Adrenal gland (tissue), 12 donors: ENCODE measurements around the gene GNB1L. TPM values are rescaled to one million over a fixed set of nuclear protein-coding genes. Genes with fewer than 3 reads are reported as not detected.

ENCODE experiments used
- DNase-seq, 7 donors: peaks; one replicate each; pipeline ENCODE4 v3.0.0-alpha.2; 2019 to 2020
- H3K27ac ChIP-seq, 5 donors: fragments of 200-600 bp; sonication (generic) in 4 of 5; 1 replicate in 3 of 5; 2 replicates in 2 of 5; pipeline versions ENCODE4 v1.5.1 to v1.8.0; 2016 to 2020; ENCODE audit warnings: mild to moderate bottlenecking in 1 of 5
- H3K27me3 ChIP-seq: fragments of 200-600 bp; 2 replicates; pipeline ENCODE4 v1.8.0; 2021
- H3K36me3 ChIP-seq, 2 donors: fragments of 200-600 bp; replicated peaks in 1 of 2; 1 replicate in 1 of 2; 2 replicates in 1 of 2; pipeline versions ENCODE4 v1.5.1 to v1.8.0; 2018 to 2022
- H3K4me1 ChIP-seq, 2 donors: fragments of 200-600 bp; replicated peaks in 1 of 2; 1 replicate in 1 of 2; 2 replicates in 1 of 2; pipeline versions ENCODE4 v1.5.1 to v1.8.0; 2018 to 2021
- H3K4me3 ChIP-seq, 4 donors: fragments of 200-600 bp; sonication (generic) in 3 of 4; one replicate each; pipeline ENCODE4 v1.5.1; 2016 to 2018
- H3K9me3 ChIP-seq, 3 donors: fragments of 200-600 bp; sonication (generic) in 1 of 3; replicated peaks in 1 of 3; 1 replicate in 2 of 3; 2 replicates in 1 of 3; pipeline versions ENCODE4 v1.5.1 to v1.8.0; 2016 to 2021
- CTCF ChIP-seq, 6 experiments: fragments of 450-650 bp in 4 of 6; fragments of 200-600 bp in 2 of 6; sonication (generic) in 1 of 6; IDR thresholded peaks; 1 replicate in 5 of 6; 2 replicates in 1 of 6; pipeline versions ENCODE4 v1.5.1 to v1.8.0; 2016 to 2021; ENCODE audit warnings: antibody characterized with exemption in 6 of 6, mild to moderate bottlenecking in 2 of 6, moderate library complexity in 1 of 6
- POLR2A ChIP-seq, 2 donors: fragments of 450-650 bp; IDR thresholded peaks; one replicate each; pipeline ENCODE4 v1.6.1; 2017; ENCODE audit warnings: antibody characterized with exemption in 2 of 2, mild to moderate bottlenecking in 2 of 2, moderate library complexity in 1 of 2
- WGBS, 4 donors: extraction: QIAGEN DNeasy Blood & Tissue Kit in 2 of 4; methylation state at CpG; one replicate each; pipeline versions ENCODE4 v1.1.5 to v1.1.7; 2013 to 2017; 5-methylcytosine and 5-hydroxymethylcytosine counted together
- intact Hi-C, 2 donors: fragments of 100-400 bp; cut with DNase I; formaldehyde crosslinking; loops; one replicate each; pipeline versions ENCODE4 v1.14.1 to v1.15.0; 2022 to 2023
- polyA plus RNA-seq, 3 donors: library from polyadenylated mRNA; stranded (reverse); fragments of 200-250 nt in 2 of 3; fragments of 350-450 nt in 1 of 3; fragmentation: Illumina TruSeq in 1 of 3; extraction: RNeasy Lipid Tissue Mini Kit (QIAGEN cat#74804) in 1 of 3; gene quantifications; one replicate each; pipeline ENCODE4 v1.2.3, GENCODE V29; 2013 to 2014
- total RNA-seq, 9 donors: library from RNA; depleted of rRNA in 4 of 9; stranded (reverse); fragments of >200 nt in 4 of 9; fragments of 120-200 nt in 1 of 9; fragmentation: NEBNext Ultra II Directional in 1 of 9; extraction: Animal tissue kit (Norgen Biotek cat#: 25700) in 1 of 9; gene quantifications; one replicate each; pipeline versions ENCODE4 v1.1.0 to v1.2.4, GENCODE V29; 2013 to 2023
- donor health status: healthy with polysubstance abuse.
- donor health status: Bipolar disorder and iron deficiency.
- donor health status: DM: yes; HTN: yes; CAD: no.
- donor health status: DM: no; HTN: no; CAD: no.
- donor health status: DM: no; HTN: no; CAD: no.
- donor health status: DM: yes; HTN: yes; CAD: no.

Gene GNB1L
- total and polyA plus RNA-seq, 12 donors = 0.26 to 6.6 (median 4.2) TPM; not detected in 1

- H3K4me3 ChIP-seq = no peak overlapping the region
- no peak overlapping the region for H3K27ac ChIP-seq
- intact Hi-C loops = no loop called here
- no peaks in the 10 kb centered on the region for H3K27me3 ChIP-seq
- no peaks in the 10 kb centered on the region for H3K9me3 ChIP-seq
- 60 to 83% (median 71%) methylated on average over 6 to 12 of the region's 12 CpGs; no CpG with 5 or more reads in 1 of the 4 donors for WGBS, 4 donors
- TF ChIP-seq CTCF (IDR thresholded peaks at IDR 0.05) = no peak
- no peak for TF ChIP-seq POLR2A (IDR thresholded peaks at IDR 0.05)
- DNase-seq = no peak
- H3K4me1 ChIP-seq = no peaks in the 10 kb centered on the region
- no peaks in the 10 kb centered on the region for H3K36me3 ChIP-seq
Observed at GRCh38 chr22:19747551-19747950, 107.1 kb downstream of the GNB1L start.

- no peak for DNase-seq
- Histone ChIP-seq H3K27me3 (no peaks in the 10 kb centered on the region), H3K27ac (no peak overlapping the region), H3K9me3 (no peaks in the 10 kb centered on the region), H3K36me3 (no peaks in the 10 kb centered on the region), H3K4me1 (no peaks in the 10 kb centered on the region), H3K4me3 (no peak overlapping the region)
- 80 to 90% (median 81%) methylated on average over 1 to 13 of the region's 13 CpGs for WGBS, 4 donors
- intact Hi-C loops = no loop called here
- TF ChIP-seq POLR2A (IDR thresholded peaks at IDR 0.05) (no peak), CTCF (IDR thresholded peaks at IDR 0.05) (no peak)
Observed at GRCh38 chr22:19746726-19747125, 107.9 kb downstream of the GNB1L start.

GRCh38 chr22:19745155-19746101, 109.2 kb downstream of the GNB1L start:
- TF ChIP-seq POLR2A (IDR thresholded peaks at IDR 0.05) (no peak), CTCF (IDR thresholded peaks at IDR 0.05) (no peak)
- Histone ChIP-seq H3K27ac (no peak overlapping the region), H3K36me3 (no peaks in the 10 kb centered on the region), H3K4me1 (no peaks in the 10 kb centered on the region), H3K9me3 (no peaks in the 10 kb centered on the region), H3K27me3 (no peaks in the 10 kb centered on the region), H3K4me3 (no peak overlapping the region)
- no peak for DNase-seq
- intact Hi-C loops = no loop called here
- 59 to 83% (median 79%) methylated on average over 2 to 24 of the region's 24 CpGs for WGBS, 4 donors

- no peaks in the 10 kb centered on the region for H3K27me3 ChIP-seq
- TF ChIP-seq CTCF (IDR thresholded peaks at IDR 0.05) = no peak
- no peak for TF ChIP-seq POLR2A (IDR thresholded peaks at IDR 0.05)
- no peaks in the 10 kb centered on the region for H3K36me3 ChIP-seq
- intact Hi-C loops = no loop called here
- no peak overlapping the region for H3K4me3 ChIP-seq
- WGBS, 4 donors = 83 to 87% (median 84%) methylated on average over 10 to 13 of the region's 13 CpGs
- no peak for DNase-seq
- no peak overlapping the region for H3K27ac ChIP-seq
- no peaks in the 10 kb centered on the region for H3K4me1 ChIP-seq
- no peaks in the 10 kb centered on the region for H3K9me3 ChIP-seq
Observed at GRCh38 chr22:19744350-19745006, 110.2 kb downstream of the GNB1L start.
